Pancreas (tissue), 10 donors: ENCODE results near the gene SLC5A6. TPM values are rescaled to one million over a fixed set of nuclear protein-coding genes. Genes with fewer than 3 reads are reported as not detected.

Experiments used
- ATAC-seq, 4 donors: fragments of 200-7000 bp; cut with Tn5 transposase; one replicate each; pipeline versions ENCODE4 v1.8.0 to v1.9.1; 2020; ENCODE audit warnings: mild to moderate bottlenecking in 4 of 4, moderate library complexity in 4 of 4
- DNase-seq, 6 donors: peaks; one replicate each; pipeline ENCODE4 v3.0.0-alpha.2; 2020
- FAIRE-seq: peaks from 2 replicates; lab custom pipeline; 2012; peaks lifted over from hg19 to GRCh38; lab: Jason Lieb, UNC
- H3K27ac ChIP-seq, 4 donors: fragments of 200-600 bp; sonication (generic); 1 replicate in 3 of 4; 2 replicates in 1 of 4; pipeline versions ENCODE4 v1.5.0 to v1.8.0; 2020
- H3K27me3 ChIP-seq, 4 donors: fragments of 200-600 bp; one replicate each; pipeline ENCODE4 v1.8.0; 2021
- H3K36me3 ChIP-seq, 3 donors: fragments of 200-600 bp; sonication (generic) in 1 of 3; one replicate each; pipeline versions ENCODE4 v1.5.0 to v1.8.0; 2020 to 2021
- H3K4me1 ChIP-seq, 3 donors: fragments of 200-600 bp; one replicate each; pipeline ENCODE4 v1.8.0; 2021
- H3K4me3 ChIP-seq, 4 donors: fragments of 200-600 bp; sonication (generic) in 2 of 4; one replicate each; pipeline versions ENCODE4 v1.5.0 to v1.8.0; 2020 to 2021
- H3K9me3 ChIP-seq, 4 donors: fragments of 200-600 bp; one replicate each; pipeline ENCODE4 v1.8.0; 2021
- CTCF ChIP-seq, 4 donors: fragments of 200-600 bp; sonication (generic) in 3 of 4; IDR thresholded peaks; one replicate each; pipeline versions ENCODE4 v1.5.0 to v1.8.0; 2021; ENCODE audit warnings: antibody characterized with exemption in 4 of 4
- WGBS, 2 donors: extraction: QIAGEN DNeasy Blood & Tissue Kit; methylation state at CpG; one replicate each; pipeline ENCODE4 v1.1.7; 2013; 5-methylcytosine and 5-hydroxymethylcytosine counted together
- intact Hi-C, 3 donors: fragments of 100-400 bp; cut with DNase I; formaldehyde crosslinking; loops; one replicate each; pipeline versions ENCODE4 v1.11.1 to v1.14.2; 2022
- polyA plus RNA-seq, 2 donors: library from polyadenylated mRNA; stranded (reverse); fragments of 200-250 nt; gene quantifications; one replicate each; pipeline ENCODE4 v1.2.3, GENCODE V29; 2013
- total RNA-seq, 6 donors: library from RNA; stranded (reverse); fragmentation: NEBNext Ultra II Directional in 4 of 6; extraction: Animal tissue kit (Norgen Biotek cat#: 25700) in 4 of 6; gene quantifications; one replicate each; pipeline versions ENCODE4 v1.2.1 to v1.2.4, GENCODE V29; 2021 to 2023
- donor health status: healthy with polysubstance abuse.
- donor health status: DM: no; HTN: no; CAD: no; lungs with moderate emphysema.
- donor health status: DM: no; HTN: no; CAD: no.
- donor health status: control.
- donor health status: control.
- donor health status: Bipolar disorder and iron deficiency.
- donor health status: DM: yes; HTN: yes; CAD: no.
- donor health status: DM: no; HTN: no; CAD: no.
- donor health status: DM: no; HTN: no; CAD: no.
- donor health status: DM: yes; HTN: yes; CAD: no.

Gene SLC5A6
- total and polyA plus RNA-seq, 8 donors = 8.3 to 15.3 (median 14.7) TPM

- H3K36me3 ChIP-seq = no peaks in the 10 kb centered on the region
- peak; percentile 81 to 97 (median 86) for ATAC-seq
- intact Hi-C loops = no loop called here
- H3K9me3 ChIP-seq = no peaks in the 10 kb centered on the region
- no peaks in the 10 kb centered on the region for H3K4me1 ChIP-seq
- TF ChIP-seq CTCF (IDR thresholded peaks at IDR 0.05) = peak; percentile 18 to 60 (median 37)
- no peak overlapping the region for H3K4me3 ChIP-seq
- WGBS, 2 donors = 19 to 22% methylated on average over 22 of the region's 22 CpGs
- no peak for FAIRE-seq
- no peak overlapping the region for H3K27ac ChIP-seq
- H3K27me3 ChIP-seq = no peaks in the 10 kb centered on the region
- DNase-seq = peak in 5 of 6 donors; percentile 25 to 84 (median 59)
Observed at GRCh38 chr2:27249891-27250651, 38.0 kb upstream of the SLC5A6 start.

GRCh38 chr2:27249159-27249890 is 37.3 kb upstream of the SLC5A6 start:
- intact Hi-C loops = no loop called here
- ATAC-seq (no peak), FAIRE-seq (no peak), DNase-seq (peak in 1 of 6 donors; percentile 22)
- no peaks in the 10 kb centered on the region for H3K27me3 ChIP-seq
- H3K27ac ChIP-seq = no peak overlapping the region
- WGBS, 2 donors = 46 to 50% methylated on average over 12 of the region's 12 CpGs
- no peaks in the 10 kb centered on the region for H3K9me3 ChIP-seq
- H3K4me3 ChIP-seq = no peak overlapping the region
- TF ChIP-seq CTCF (IDR thresholded peaks at IDR 0.05) = no peak
- no peaks in the 10 kb centered on the region for H3K36me3 ChIP-seq
- H3K4me1 ChIP-seq = no peaks in the 10 kb centered on the region

- 58 to 78% methylated on average over 4 of the region's 4 CpGs for WGBS, 2 donors
- Histone ChIP-seq H3K4me1 (no peaks in the 10 kb centered on the region), H3K4me3 (no peak overlapping the region), H3K36me3 (peaks cover 0 to 7% (median 0%) of the 10 kb centered on the region in 3 donors), H3K27ac (no peak overlapping the region), H3K27me3 (no peaks in the 10 kb centered on the region), H3K9me3 (no peaks in the 10 kb centered on the region)
- ATAC-seq (no peak), DNase-seq (no peak), FAIRE-seq (no peak)
- TF ChIP-seq CTCF (IDR thresholded peaks at IDR 0.05) = no peak
- intact Hi-C loops = no loop called here
Observed at GRCh38 chr2:27247893-27248292, 35.8 kb upstream of the SLC5A6 start.

- TF ChIP-seq CTCF (IDR thresholded peaks at IDR 0.05) = no peak
- intact Hi-C loops = no loop called here
- no peak overlapping the region for H3K27ac ChIP-seq
- no peak overlapping the region for H3K4me3 ChIP-seq
- no peak for ATAC-seq
- no peaks in the 10 kb centered on the region for H3K27me3 ChIP-seq
- WGBS, 2 donors = 74 to 80% methylated on average over 4 of the region's 4 CpGs
- H3K9me3 ChIP-seq = no peaks in the 10 kb centered on the region
- no peak for FAIRE-seq
- DNase-seq = no peak
- peaks cover 0 to 27% (median 3%) of the 10 kb centered on the region in 3 donors for H3K36me3 ChIP-seq
- no peaks in the 10 kb centered on the region for H3K4me1 ChIP-seq
Observed at GRCh38 chr2:27245626-27246025, 33.6 kb upstream of the SLC5A6 start.
